ENCODE measurements around the gene APOD.
"Not testable (repeated sequence)": the region's sequence is repeated elsewhere in the genome, so short reads cannot be mapped to it uniquely, and the experiment has no call there.

The APOD gene

DNA sequence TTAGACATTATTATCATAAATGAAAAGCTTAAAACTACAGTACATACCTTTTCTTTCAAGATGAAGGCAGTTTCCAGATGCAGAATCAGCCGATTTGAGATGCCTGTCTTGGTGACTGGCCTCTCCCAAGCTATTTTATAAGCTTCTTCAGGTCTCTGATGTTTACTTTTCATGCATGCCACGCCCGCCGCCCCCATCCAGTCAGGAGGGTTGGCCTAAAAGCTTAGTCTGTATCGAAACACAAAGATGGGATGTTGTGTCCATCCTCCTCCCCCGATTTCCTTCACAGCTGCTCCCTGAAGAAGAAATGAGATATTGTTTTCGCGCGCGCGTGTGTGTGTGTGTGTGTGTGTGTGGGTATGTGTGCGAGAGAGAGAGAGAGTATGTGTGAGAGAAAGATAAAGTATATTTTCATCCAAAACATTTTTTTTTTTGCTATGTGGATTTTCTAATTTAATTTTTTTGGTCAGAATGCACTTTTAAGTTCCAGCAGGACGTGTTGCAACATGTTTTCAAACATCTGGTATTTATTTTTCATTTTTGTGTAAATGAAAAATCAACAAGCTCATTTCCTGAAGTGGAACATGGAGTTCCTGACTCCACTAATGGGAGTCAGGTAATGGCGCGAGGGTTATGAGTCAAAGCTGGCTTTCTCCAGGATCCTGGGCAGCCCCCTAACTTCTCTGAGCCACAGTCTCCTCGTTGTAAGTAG is at the start of gene APOD:
APOD (minus strand) TSS at position 110 of the 712 bp plus-strand sequence. CDS start 4,479 bp downstream, outside the sequence.
- no peaks in the 10 kb centered on the region for H3K9me3 ChIP-seq (ENCODE audit: low read depth, low read length)
- H3K9ac ChIP-seq (ENCODE audit: insufficient read length), result peak within 1 kb of the TSS; percentile 19
- TF ChIP-seq FOXP2 (optimal IDR thresholded peaks at IDR 0.05; ENCODE audit: control extremely low read depth, extremely low read length, insufficient read depth) (peak; percentile 77), EZH2 (IDR thresholded peaks at IDR 0.05) (no peak), POLR2AphosphoS5 (IDR thresholded peaks at IDR 0.05; ENCODE audit: borderline replicate concordance, low read depth, low read length) (no peak)
- DNase-seq (ENCODE audit: low read depth, low spot score), result no peak
- H3K36me3 ChIP-seq (ENCODE audit: insufficient read depth, low read length), result no peaks in the 10 kb centered on the region
- peak within 1 kb of the TSS; percentile 92 for H3K27ac ChIP-seq
- peak within 1 kb of the TSS; percentile 64 for H3K4me3 ChIP-seq

GRCh38 chr3:195633351-195633750 is 49.6 kb upstream of the APOD start:
- H3K4me3 ChIP-seq, result not testable (repeated sequence)

GRCh38 chr3:195632501-195633185 is 48.9 kb upstream of the APOD start:
- not testable (repeated sequence) for H3K4me3 ChIP-seq; H3K27ac ChIP-seq; H3K9ac ChIP-seq (ENCODE audit: insufficient read length); H3K36me3 ChIP-seq (ENCODE audit: insufficient read depth, low read length); H3K9me3 ChIP-seq (ENCODE audit: low read depth, low read length); DNase-seq (ENCODE audit: low read depth, low spot score)

More at GRCh38 chr3:195633351-195633750, 49.6 kb upstream of the APOD start:
- not testable (repeated sequence) for H3K9ac ChIP-seq (ENCODE audit: insufficient read length); H3K27ac ChIP-seq; H3K36me3 ChIP-seq (ENCODE audit: insufficient read depth, low read length); DNase-seq (ENCODE audit: low read depth, low spot score); H3K9me3 ChIP-seq (ENCODE audit: low read depth, low read length)

DNA sequence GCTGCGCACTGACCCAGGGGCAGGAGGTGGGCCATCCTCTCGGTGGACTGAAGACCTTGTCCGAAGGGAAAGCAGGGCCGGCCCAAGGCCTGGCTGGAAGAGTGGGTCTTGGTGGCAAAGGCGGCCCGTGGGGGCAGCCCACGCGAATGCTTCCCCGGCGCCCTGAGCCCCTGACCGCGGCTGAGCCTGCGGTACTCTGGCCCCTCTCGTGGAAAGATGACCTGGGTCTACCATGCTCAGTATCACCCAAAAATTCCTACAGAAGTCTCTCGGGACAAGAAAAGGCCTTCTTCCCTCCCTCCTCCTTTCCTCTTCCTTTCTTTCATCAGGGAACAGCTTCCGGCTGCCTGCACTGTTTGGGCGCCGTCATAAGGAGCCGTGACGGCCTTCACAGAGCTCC is 48.3 kb upstream of the APOD start:
- H3K36me3 ChIP-seq (ENCODE audit: insufficient read depth, low read length); H3K9me3 ChIP-seq (ENCODE audit: low read depth, low read length); H3K27ac ChIP-seq; DNase-seq (ENCODE audit: low read depth, low spot score); H3K9ac ChIP-seq (ENCODE audit: insufficient read length); H3K4me3 ChIP-seq: not testable (repeated sequence)

GRCh38 chr3:195630938-195631495 is 47.3 kb upstream of the APOD start:
- H3K9ac ChIP-seq (ENCODE audit: insufficient read length); DNase-seq (ENCODE audit: low read depth, low spot score); H3K4me3 ChIP-seq: not testable (repeated sequence)

GRCh38 chr3:195630086-195630917 is 46.6 kb upstream of the APOD start:
- H3K9ac ChIP-seq (ENCODE audit: insufficient read length); H3K4me3 ChIP-seq; H3K27ac ChIP-seq; H3K36me3 ChIP-seq (ENCODE audit: insufficient read depth, low read length); H3K9me3 ChIP-seq (ENCODE audit: low read depth, low read length); DNase-seq (ENCODE audit: low read depth, low spot score): not testable (repeated sequence)

More at GRCh38 chr3:195630938-195631495, 47.3 kb upstream of the APOD start:
- H3K9me3 ChIP-seq (ENCODE audit: low read depth, low read length); H3K36me3 ChIP-seq (ENCODE audit: insufficient read depth, low read length); H3K27ac ChIP-seq: not testable (repeated sequence)

- not testable (repeated sequence) for H3K4me3 ChIP-seq; H3K9me3 ChIP-seq (ENCODE audit: low read depth, low read length); H3K27ac ChIP-seq; DNase-seq (ENCODE audit: low read depth, low spot score); H3K36me3 ChIP-seq (ENCODE audit: insufficient read depth, low read length); H3K9ac ChIP-seq (ENCODE audit: insufficient read length)
Observed at GRCh38 chr3:195629682-195630081, 45.9 kb upstream of the APOD start.

DNA sequence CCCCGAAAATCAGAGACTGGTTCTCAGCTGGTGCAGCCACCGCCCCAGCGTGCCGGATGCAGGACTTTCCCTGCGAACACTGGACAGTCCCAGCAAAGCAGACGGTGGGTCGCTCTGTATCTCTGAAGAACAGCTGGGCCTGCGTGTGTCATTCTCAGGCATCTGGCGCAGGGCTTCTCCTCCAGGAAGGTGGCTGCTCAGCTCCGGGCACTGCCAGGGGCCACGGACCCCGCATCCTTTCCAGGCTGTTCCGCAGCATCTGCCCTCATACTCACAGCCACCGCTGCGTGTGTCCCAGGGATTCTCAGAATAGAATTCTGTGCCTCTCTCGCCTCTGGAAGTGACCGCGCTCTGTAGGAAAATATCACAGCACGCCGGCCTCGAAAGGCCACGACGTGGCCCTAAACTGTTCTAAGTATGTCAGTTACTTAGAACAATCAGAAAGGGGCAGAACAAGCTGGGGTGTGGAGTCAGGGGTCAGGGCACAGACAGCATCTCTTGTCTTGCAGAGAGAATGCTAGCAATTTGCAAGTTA is 44.7 kb upstream of the APOD start:
- H3K36me3 ChIP-seq (ENCODE audit: insufficient read depth, low read length); H3K27ac ChIP-seq; H3K9ac ChIP-seq (ENCODE audit: insufficient read length); DNase-seq (ENCODE audit: low read depth, low spot score); H3K9me3 ChIP-seq (ENCODE audit: low read depth, low read length); H3K4me3 ChIP-seq: not testable (repeated sequence)

DNA sequence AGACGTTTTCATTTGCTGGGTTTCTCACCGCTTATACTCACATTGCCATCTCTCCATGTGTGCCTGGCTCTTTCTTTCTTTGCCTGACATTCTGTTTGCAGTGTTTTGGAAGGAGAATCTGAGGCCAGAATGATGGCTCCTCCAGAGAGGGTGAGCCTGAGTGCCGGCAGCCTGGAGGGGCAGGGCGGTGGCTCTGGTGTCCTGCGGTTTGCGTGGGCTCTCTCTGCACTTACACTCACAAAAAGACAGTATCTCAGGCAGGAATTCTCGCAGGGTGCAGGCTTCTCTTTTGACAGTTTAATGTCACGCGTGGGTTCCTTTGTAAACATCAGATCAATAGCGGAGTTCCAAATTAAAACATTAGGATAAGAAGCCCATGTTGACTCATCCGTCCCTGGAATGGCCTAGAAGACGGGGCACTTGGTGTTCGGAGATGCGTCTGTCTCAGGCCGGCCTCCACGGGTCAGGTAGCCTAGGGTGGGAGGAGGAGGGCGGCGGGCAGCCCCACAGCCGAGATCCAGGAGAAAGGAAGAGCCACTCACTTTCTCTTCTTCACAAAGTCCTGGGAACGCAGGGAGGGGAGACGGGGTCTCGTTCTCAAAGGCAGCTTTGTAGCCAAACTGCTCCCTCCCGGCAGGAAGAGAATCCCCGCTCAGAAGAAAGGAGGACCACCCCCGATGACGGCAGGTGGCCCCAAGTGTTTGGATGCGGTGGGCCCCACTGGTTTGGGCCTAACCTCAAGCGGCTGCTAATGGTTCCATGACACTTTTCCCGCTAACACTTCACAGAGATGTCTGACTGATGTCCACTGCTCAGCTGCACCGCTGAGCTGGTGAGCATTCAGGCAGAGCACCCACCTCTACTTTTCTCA is 44.0 kb upstream of the APOD start:
- H3K27ac ChIP-seq; H3K36me3 ChIP-seq (ENCODE audit: insufficient read depth, low read length); H3K9ac ChIP-seq (ENCODE audit: insufficient read length); H3K9me3 ChIP-seq (ENCODE audit: low read depth, low read length); DNase-seq (ENCODE audit: low read depth, low spot score); H3K4me3 ChIP-seq: not testable (repeated sequence)

- H3K9ac ChIP-seq (ENCODE audit: insufficient read length); H3K9me3 ChIP-seq (ENCODE audit: low read depth, low read length); H3K4me3 ChIP-seq; DNase-seq (ENCODE audit: low read depth, low spot score); H3K27ac ChIP-seq; H3K36me3 ChIP-seq (ENCODE audit: insufficient read depth, low read length): not testable (repeated sequence)
Observed at GRCh38 chr3:195624603-195625560, 41.1 kb upstream of the APOD start.

DNA sequence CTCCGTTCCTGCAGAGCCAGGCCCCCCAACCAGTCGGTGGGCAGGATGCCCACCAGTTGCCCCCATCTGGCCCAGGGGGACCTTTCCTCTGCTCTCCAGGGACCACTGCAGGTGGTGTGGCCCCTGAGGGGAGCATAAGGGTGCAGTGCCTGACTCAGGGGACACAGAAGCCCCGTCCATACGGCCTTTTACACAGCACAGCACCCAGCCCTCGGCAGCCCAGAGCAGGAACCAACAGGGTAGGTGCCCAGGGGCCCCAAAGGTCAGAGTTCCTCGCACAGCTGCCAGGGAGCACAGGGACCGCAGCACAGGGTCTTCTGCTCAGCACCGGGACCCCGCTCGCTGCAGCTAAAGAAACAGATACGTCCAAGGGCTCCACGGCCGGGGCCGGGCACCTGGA is 40.4 kb upstream of the APOD start:
- not testable (repeated sequence) for H3K27ac ChIP-seq; H3K9ac ChIP-seq (ENCODE audit: insufficient read length); H3K36me3 ChIP-seq (ENCODE audit: insufficient read depth, low read length); DNase-seq (ENCODE audit: low read depth, low spot score); H3K4me3 ChIP-seq; H3K9me3 ChIP-seq (ENCODE audit: low read depth, low read length)

All from SK-N-MC (cell line).